GM21619 (cell line): ENCODE data around the gene GTPBP6.
"Not testable (repeated sequence)": the region's sequence is repeated elsewhere in the genome, so short reads cannot be mapped to it uniquely, and the experiment has no call there.

Experiments used
- ATAC-seq: cut with Tn5 transposase; IDR thresholded peaks from one replicate; pipeline ENCODE4 v1.9.1; 2021; ENCODE audit not compliant: unreplicated experiment

Gene GTPBP6

GRCh38 chrX:336227-336626 lies 17.6 kb upstream of the GTPBP6 start:
- no peak for ATAC-seq

GRCh38 chrX:335758-336155 lies 17.2 kb upstream of the GTPBP6 start:
- no peak for ATAC-seq

GRCh38 chrX:334971-335757 lies 16.6 kb upstream of the GTPBP6 start:
- ATAC-seq: no peak

DNA sequence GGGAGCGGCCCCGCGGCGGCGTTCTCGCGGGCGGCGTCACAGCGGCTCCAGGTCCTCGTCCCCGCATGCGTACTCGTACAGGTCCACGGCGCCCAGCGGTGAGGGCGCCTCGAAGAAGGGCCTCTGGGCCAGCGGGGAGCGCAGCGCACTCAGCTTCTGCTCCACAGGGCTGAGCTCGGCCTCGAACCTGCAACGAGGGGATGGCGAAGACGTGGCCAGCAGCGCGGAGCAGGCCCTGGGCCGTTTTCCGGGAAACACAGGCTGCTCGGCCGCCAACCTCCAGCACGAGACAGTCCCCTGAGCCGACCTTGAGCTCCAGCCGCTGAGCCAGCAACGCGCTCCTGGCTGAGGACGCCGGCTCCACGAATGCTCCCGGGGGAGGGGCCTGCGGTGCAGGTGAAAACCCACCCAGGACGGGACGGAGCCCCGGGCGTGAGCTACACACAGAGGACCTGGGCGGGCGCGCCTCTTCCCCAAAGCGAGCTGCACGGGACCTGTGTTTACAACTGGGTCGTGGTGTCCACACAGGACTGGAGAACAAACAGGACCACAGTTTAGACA lies 15.8 kb upstream of the GTPBP6 start:
- no peak for ATAC-seq

DNA sequence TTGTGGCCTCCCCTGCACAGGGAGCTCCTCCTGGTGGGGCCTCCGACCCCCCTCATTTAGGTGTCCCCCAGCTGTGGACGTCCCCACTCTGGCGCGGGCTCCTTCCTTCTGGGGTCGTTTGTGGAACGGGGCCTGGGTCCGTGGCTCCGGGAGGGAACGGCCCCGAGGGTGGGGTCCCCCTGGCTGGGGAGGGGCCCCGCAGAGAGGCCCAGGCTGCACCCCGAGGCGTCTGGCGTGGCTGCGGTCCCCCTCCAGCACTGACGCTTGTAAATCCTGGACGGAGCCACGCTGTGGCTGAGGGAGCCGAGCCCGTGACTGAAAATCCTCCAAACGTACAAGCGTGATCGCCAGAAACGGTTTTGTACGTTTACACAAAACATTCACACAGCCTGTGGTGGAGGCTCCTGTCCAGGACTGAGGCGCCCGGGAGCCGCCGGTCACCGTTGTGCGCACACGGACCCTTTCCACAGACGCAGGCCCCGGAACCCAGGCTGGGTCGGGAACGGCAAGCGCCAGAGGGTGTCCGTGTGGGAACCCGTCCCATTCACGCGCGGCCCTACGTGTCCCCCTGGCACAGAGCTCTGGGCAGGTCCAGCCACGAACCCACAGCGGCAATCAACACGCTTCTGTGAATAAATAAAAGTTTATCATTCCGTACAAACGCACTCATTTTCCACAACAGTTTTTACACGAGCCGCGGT lies 15.2 kb upstream of the GTPBP6 start:
- ATAC-seq: no peak

DNA sequence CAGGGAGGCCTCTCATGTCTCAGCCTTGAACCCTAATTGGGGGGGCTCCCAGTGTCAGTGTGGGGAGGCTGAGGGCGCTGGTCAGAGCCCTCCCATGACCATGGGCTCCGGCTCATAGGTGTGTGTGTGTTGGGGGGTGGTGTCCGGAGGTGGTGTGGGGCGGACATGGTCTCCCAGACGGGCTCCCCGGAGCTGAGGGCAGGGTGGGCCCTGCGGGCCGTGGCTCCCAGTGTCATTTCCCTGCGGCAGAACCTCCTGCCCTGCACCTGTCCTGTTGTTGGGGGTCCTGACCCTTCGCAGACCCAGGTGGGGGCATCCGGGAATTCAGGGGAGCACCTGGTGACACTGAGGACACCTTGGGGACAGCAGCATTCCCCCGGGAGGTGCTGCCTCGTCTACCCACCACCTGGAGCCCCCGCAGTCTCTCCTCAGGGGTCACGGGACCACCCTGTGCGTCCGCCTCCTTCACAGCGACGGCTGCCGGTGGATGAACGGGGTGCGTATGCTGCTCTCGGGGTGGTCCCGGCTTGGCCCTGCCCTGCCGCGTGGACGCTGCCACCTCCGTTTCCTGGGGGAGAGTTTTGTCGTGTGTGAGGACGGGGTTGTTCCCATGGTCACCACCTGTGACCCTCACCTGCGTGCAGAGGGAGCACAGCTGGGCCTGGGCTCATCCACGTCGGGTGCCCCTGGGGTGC lies 14.5 kb upstream of the GTPBP6 start:
- no peak for ATAC-seq

DNA sequence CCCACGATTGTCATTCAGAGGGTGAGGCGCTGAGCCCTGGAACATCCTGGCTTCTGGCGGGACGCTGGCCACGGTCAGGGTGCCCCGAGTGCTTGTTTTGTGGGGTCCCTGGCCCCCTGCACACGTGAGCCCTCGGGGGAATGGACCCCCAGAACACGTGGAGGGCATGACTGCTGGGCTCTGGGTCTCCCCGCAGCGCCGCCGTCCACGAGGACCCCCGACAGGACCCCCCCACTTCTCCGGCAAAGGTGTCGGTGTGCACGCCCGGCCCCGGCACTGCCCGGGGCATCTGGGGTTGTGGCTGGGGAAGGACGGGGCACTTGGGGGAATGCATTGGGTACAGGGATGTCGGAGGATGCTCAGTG lies 13.9 kb upstream of the GTPBP6 start:
- no peak for ATAC-seq

- no peak for ATAC-seq
These were observed 13.4 kb upstream of the GTPBP6 start for GRCh38 chrX:331825-332495.

GRCh38 chrX:331151-331824 lies 12.7 kb upstream of the GTPBP6 start:
- no peak for ATAC-seq

DNA sequence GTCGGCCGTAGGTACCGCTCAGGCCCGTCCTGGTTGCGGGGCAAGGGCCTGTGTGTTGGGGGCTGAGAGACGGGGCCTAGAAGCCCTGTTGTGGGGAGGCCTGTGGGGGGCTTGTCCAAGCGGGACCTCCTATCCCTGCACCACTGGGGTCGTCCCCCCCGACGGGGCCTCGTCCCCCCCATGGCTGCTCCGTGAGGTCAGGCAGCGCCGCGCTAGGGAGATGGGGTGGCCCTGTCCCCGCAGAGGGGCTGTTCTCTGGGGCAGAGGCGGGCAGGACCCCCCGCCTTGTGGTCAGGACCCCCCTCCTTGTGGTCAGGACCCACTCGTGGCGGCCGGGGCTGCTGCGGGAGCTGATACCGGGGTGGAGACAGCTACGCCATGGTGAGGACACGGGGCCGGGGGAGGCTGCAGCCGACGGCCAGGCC lies 12.1 kb upstream of the GTPBP6 start:
- ATAC-seq: no peak

- ATAC-seq: not testable (repeated sequence)
These were observed 11.6 kb upstream of the GTPBP6 start for GRCh38 chrX:330141-330725.

DNA sequence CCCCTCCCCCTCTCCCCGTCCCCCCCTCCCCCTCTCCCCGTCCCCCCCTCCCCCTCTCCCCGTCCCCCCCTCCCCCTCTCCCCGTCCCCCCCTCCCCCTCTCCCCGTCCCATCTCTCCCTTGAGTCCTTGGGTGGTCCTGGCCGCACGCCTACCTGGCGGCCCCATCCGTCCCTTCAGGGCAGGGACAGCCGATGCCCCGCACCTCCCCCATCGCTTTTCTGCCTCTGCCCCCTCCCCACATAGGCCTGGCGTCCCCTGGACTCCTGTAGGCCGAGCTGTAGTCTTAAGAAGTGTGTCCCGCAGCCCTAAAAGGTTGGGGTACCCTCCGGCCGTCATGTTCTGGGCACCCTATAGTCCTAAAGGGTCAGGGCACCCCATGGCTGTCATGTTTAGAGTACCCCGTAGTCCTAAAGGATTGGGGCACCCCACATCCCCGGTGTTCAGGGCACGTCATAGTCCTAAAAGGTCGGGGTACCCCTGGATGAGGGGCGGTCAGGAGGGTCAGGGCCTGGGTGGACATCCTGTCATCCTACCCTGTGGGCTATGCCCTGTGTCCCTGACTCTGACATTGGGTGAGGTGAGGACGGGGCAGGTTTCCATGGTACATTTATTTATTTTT lies 10.8 kb upstream of the GTPBP6 start:
- no peak for ATAC-seq

GRCh38 chrX:327660-328126 lies 9.1 kb upstream of the GTPBP6 start:
- ATAC-seq: no peak

- not testable (repeated sequence) for ATAC-seq
These were observed 6.1 kb upstream of the GTPBP6 start for GRCh38 chrX:324664-325063.

GRCh38 chrX:323721-324628 lies 5.4 kb upstream of the GTPBP6 start:
- ATAC-seq: no peak

GRCh38 chrX:320126-320783 lies 1.7 kb upstream of the GTPBP6 start:
- no peak for ATAC-seq

DNA sequence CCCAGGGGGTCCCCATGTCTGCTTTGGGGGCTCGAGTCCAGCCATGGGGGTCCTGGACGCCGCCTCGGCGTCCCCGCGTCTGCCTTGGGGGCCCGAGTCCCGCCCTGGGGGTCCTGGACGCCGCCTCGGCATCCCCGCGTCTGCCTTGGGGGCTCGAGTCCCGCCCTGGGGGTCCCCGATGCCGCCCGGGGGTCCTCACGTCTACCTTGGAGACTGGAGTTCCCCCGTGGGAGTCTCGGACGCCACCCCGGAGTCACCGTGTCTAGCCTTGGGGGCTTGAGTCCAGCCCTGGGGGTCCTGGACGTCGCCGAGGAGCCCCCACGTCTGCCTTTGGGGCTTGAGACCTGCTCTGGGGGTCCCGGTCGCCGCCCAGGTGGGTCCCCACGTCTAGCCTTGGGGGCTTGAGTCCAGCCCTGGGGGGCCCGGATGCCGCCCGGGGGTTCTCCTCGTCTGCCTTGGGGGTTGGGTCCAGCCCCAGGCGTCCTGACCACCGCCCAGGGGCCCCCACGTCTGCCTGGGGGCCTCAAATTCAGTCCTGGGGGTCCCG lies 1.1 kb upstream of the GTPBP6 start:
- ATAC-seq: no peak
